HCT116 (cell line): ENCODE measurements around the gene POLRMT. TPM values are rescaled to one million over a fixed set of nuclear protein-coding genes. Genes with fewer than 3 reads are reported as not detected.

ENCODE experiments used
- ATAC-seq: fragments of 200-7000 bp; cut with Tn5 transposase; 2 replicates; pipeline ENCODE4 v1.9.1; 2020; ENCODE audit warnings: mild to moderate bottlenecking, moderate library complexity
- BruUV-seq: library from RNA; stranded (reverse); fragments of 400-500 nt; replicated peaks from 2 replicates; lab custom pipeline; 2021; lab: Mats Ljungman, UMichigan
- CTCF ChIA-PET: fragments of 300-600 bp; sonication (Branson Sonifier 250); formaldehyde crosslinking; loops from one replicate; lab custom pipeline; 2021; ENCODE audit warnings: antibody characterized with exemption; lab: Charles Lee
- POLR2A ChIA-PET: fragments of 300-600, 350-600 bp; sonication (Branson Sonifier 250); formaldehyde crosslinking; loops from one replicate; lab custom pipeline; 2021; ENCODE audit warnings: antibody characterized with exemption; lab: Charles Lee
- RAD21 ChIA-PET, 2 experiments: fragments of 300-600 bp; sonication (Branson Sonifier 250); formaldehyde crosslinking; loops; one replicate each; lab custom pipeline; 2023; ENCODE audit warnings: low total read pairs in 2 of 2; ENCODE audit not compliant: uncharacterized antibody in 2 of 2, unreplicated experiment in 2 of 2, low non-redundant PET in 1 of 2; lab: Charles Lee
- DNase-seq: peaks from one replicate; pipeline ENCODE4 v3.0.0-alpha.2; 2010; ENCODE audit warnings: low read depth, low spot score
- H2AFZ ChIP-seq: fragments of 200-600 bp; shearing (Covaris generic), sonication (generic); 2 replicates; pipeline ENCODE4 v1.6.1; 2017; ENCODE audit warnings: low read depth, mixed run types, mixed read lengths, antibody characterized with exemption, low read length; ENCODE audit not compliant: poor library complexity, severe bottlenecking
- H3K27ac ChIP-seq: 2 replicates; pipeline ENCODE4 v1.5.1; 2012; ENCODE audit warnings: low read depth, low read length
- H3K27me3 ChIP-seq: fragments of 200-600 bp; sonication (generic); 2 replicates; pipeline ENCODE4 v1.6.1; 2016; ENCODE audit warnings: mixed run types, low read length, mixed read lengths; ENCODE audit not compliant: insufficient read depth
- H3K36me3 ChIP-seq, 2 experiments: fragments of 200-500 bp in 1 of 2; fragments of 200-600 bp in 1 of 2; sonication (Bioruptor generic) in 1 of 2; sonication (generic) in 1 of 2; 2 replicates each; pipeline versions ENCODE4 v1.5.1 to v1.6.1; 2014 to 2016; ENCODE audit warnings: low read length in 2 of 2, inconsistent platforms in 1 of 2, mixed read lengths in 1 of 2, mixed run types in 1 of 2; ENCODE audit not compliant: insufficient read depth in 2 of 2, control insufficient read depth in 1 of 2
- H3K4me1 ChIP-seq, 2 experiments: fragments of 200-600 bp in 1 of 2; sonication (generic) in 1 of 2; 2 replicates each; pipeline versions ENCODE4 v1.5.1 to v1.6.1; 2012 to 2017; ENCODE audit warnings: low read length in 2 of 2, inconsistent platforms in 1 of 2, mild to moderate bottlenecking in 1 of 2, mixed read lengths in 1 of 2, mixed run types in 1 of 2, moderate library complexity in 1 of 2; ENCODE audit not compliant: insufficient read depth in 2 of 2, control insufficient read depth in 1 of 2
- H3K4me2 ChIP-seq: fragments of 200-600 bp; sonication (generic); 2 replicates; pipeline ENCODE4 v1.6.1; 2017; ENCODE audit warnings: mixed run types, low read length, mixed read lengths
- H3K4me3 ChIP-seq, 2 experiments: fragments of 200-600 bp in 1 of 2; sonication (generic) in 1 of 2; replicated peaks in 1 of 2; 2 replicates each; pipeline ENCODE4 v1.5.1; 2011 to 2016; ENCODE audit warnings: low read length in 2 of 2, control low read depth in 1 of 2, low read depth in 1 of 2, mild to moderate bottlenecking in 1 of 2, mixed read lengths in 1 of 2, mixed run types in 1 of 2
- H3K79me2 ChIP-seq: fragments of 200-600 bp; sonication (generic); 2 replicates; pipeline ENCODE4 v1.6.1; 2017; ENCODE audit warnings: mild to moderate bottlenecking, mixed run types, low read length, moderate library complexity, mixed read lengths; ENCODE audit not compliant: insufficient read depth
- H3K9ac ChIP-seq: fragments of 200-600 bp; sonication (generic); 2 replicates; pipeline ENCODE4 v1.6.1; 2016; ENCODE audit warnings: low read length, mixed read lengths
- H3K9me2 ChIP-seq: fragments of 200-600 bp; sonication (generic), shearing (Covaris generic); 2 replicates; pipeline ENCODE4 v1.6.1; 2017; ENCODE audit warnings: mixed run types, mild to moderate bottlenecking, moderate library complexity; ENCODE audit not compliant: insufficient read depth
- H3K9me3 ChIP-seq, 2 experiments: fragments of 200-500 bp in 1 of 2; fragments of 200-600 bp in 1 of 2; sonication (Bioruptor generic) in 1 of 2; sonication (generic) in 1 of 2; 2 replicates each; pipeline ENCODE4 v1.6.1; 2014 to 2017; ENCODE audit warnings: low read length in 2 of 2, mixed read lengths in 2 of 2, inconsistent platforms in 1 of 2, low read depth in 1 of 2, mild to moderate bottlenecking in 1 of 2, mixed run types in 1 of 2, moderate library complexity in 1 of 2; ENCODE audit not compliant: control insufficient read depth in 1 of 2, insufficient read depth in 1 of 2
- H4K20me1 ChIP-seq: fragments of 200-600 bp; sonication (generic), shearing (Covaris generic); 2 replicates; pipeline ENCODE4 v1.6.1; 2017; ENCODE audit warnings: mixed run types, mild to moderate bottlenecking, moderate library complexity; ENCODE audit not compliant: insufficient read depth
- CBX3 ChIP-seq: IDR thresholded peaks from 2 replicates; pipeline ENCODE4 v1.6.1; 2012; ENCODE audit warnings: low read depth
- CTCF ChIP-seq, 3 experiments: fragments of 200-600 bp in 1 of 3; sonication (generic) in 1 of 3; IDR thresholded peaks in 2 of 3; conservative IDR thresholded peaks in 1 of 3; 2 replicates each; pipeline ENCODE4 v1.5.1; 2012 to 2017; ENCODE audit warnings: low read depth in 2 of 3, low read length in 2 of 3, antibody characterized with exemption in 1 of 3, borderline replicate concordance in 1 of 3, control low read depth in 1 of 3, mild to moderate bottlenecking in 1 of 3, mixed read lengths in 1 of 3, mixed run types in 1 of 3, moderate library complexity in 1 of 3; ENCODE audit not compliant: insufficient read depth in 1 of 3
- ELF1 ChIP-seq: IDR thresholded peaks from 2 replicates; pipeline ENCODE4 v1.6.1; 2012; ENCODE audit warnings: low read depth, borderline replicate concordance
- EZH2 ChIP-seq: fragments of 200-600 bp; sonication (generic); IDR thresholded peaks from 2 replicates; pipeline ENCODE4 v1.6.1; 2017; ENCODE audit warnings: antibody characterized with exemption, mixed run types
- FOSL1 ChIP-seq: IDR thresholded peaks from 2 replicates; pipeline ENCODE4 v1.6.1; 2012; ENCODE audit warnings: low read depth
- JUND ChIP-seq: IDR thresholded peaks from 2 replicates; pipeline ENCODE4 v1.6.1; 2012
- MAX ChIP-seq: IDR thresholded peaks from 2 replicates; pipeline ENCODE4 v1.6.1; 2012
- POLR2A ChIP-seq: IDR thresholded peaks from 2 replicates; pipeline ENCODE4 v1.7.0; 2011; ENCODE audit warnings: borderline replicate concordance; ENCODE audit not compliant: insufficient read depth, insufficient read length; ENCODE audit errors: extremely low read depth
- POLR2AphosphoS5 ChIP-seq: IDR thresholded peaks from 2 replicates; pipeline ENCODE4 v1.6.1; 2011; ENCODE audit warnings: mild to moderate bottlenecking, low read depth, low read length, moderate library complexity
- RAD21 ChIP-seq: IDR thresholded peaks from 2 replicates; pipeline ENCODE4 v1.6.1; 2012; ENCODE audit warnings: low read depth, mild to moderate bottlenecking
- REST ChIP-seq: IDR thresholded peaks from 2 replicates; pipeline ENCODE4 v1.6.1; 2012; ENCODE audit warnings: low read depth
- SIN3A ChIP-seq: IDR thresholded peaks from 2 replicates; pipeline ENCODE4 v1.6.1; 2012; ENCODE audit warnings: low read depth
- SP1 ChIP-seq: IDR thresholded peaks from 2 replicates; pipeline ENCODE4 v1.6.1; 2012; ENCODE audit warnings: low read depth
- TCF7L2 ChIP-seq: IDR thresholded peaks from 2 replicates; pipeline ENCODE4 v1.7.0; 2011; ENCODE audit warnings: borderline replicate concordance, inconsistent platforms; ENCODE audit not compliant: insufficient read depth, insufficient read length; ENCODE audit errors: extremely low read depth
- YY1 ChIP-seq: IDR thresholded peaks from 2 replicates; pipeline ENCODE4 v1.6.1; 2011; ENCODE audit warnings: low read length, low read depth, moderate library complexity, mild to moderate bottlenecking; ENCODE audit not compliant: insufficient replicate concordance; ENCODE audit errors: extremely low read depth
- ZFX ChIP-seq: fragments of 450-650 bp; IDR thresholded peaks from 2 replicates; pipeline ENCODE4 v1.6.1; 2017
- ZNF274 ChIP-seq: fragments of 200-500 bp; sonication (Bioruptor generic); IDR thresholded peaks from 2 replicates; pipeline ENCODE4 v1.6.1; 2014; ENCODE audit warnings: mild to moderate bottlenecking, low read depth, low read length, inconsistent platforms
- intact Hi-C: fragments of 100-400 bp; cut with micrococcal nuclease; formaldehyde crosslinking; loops from 2 replicates; pipeline ENCODE4 v1.10.0; 2022
- total RNA-seq: library from RNA; stranded (reverse); gene quantifications from one replicate; pipeline ENCODE4 v1.2.1, GENCODE V29; 2021; ENCODE audit not compliant: unreplicated experiment
- TF ChIP-seq, protein P1 (sequence below): IDR thresholded peaks from 2 replicates; pipeline ENCODE4 v1.6.1; 2012
- TF ChIP-seq, protein P2 (sequence below): IDR thresholded peaks from 2 replicates; pipeline ENCODE4 v1.6.1; 2011; ENCODE audit warnings: mild to moderate bottlenecking, low read length, moderate library complexity; ENCODE audit not compliant: insufficient replicate concordance; ENCODE audit errors: extremely low read depth

POLRMT gene
- total RNA-seq, 1 experiment from 2014 or later, result 138 TPM

DNA sequence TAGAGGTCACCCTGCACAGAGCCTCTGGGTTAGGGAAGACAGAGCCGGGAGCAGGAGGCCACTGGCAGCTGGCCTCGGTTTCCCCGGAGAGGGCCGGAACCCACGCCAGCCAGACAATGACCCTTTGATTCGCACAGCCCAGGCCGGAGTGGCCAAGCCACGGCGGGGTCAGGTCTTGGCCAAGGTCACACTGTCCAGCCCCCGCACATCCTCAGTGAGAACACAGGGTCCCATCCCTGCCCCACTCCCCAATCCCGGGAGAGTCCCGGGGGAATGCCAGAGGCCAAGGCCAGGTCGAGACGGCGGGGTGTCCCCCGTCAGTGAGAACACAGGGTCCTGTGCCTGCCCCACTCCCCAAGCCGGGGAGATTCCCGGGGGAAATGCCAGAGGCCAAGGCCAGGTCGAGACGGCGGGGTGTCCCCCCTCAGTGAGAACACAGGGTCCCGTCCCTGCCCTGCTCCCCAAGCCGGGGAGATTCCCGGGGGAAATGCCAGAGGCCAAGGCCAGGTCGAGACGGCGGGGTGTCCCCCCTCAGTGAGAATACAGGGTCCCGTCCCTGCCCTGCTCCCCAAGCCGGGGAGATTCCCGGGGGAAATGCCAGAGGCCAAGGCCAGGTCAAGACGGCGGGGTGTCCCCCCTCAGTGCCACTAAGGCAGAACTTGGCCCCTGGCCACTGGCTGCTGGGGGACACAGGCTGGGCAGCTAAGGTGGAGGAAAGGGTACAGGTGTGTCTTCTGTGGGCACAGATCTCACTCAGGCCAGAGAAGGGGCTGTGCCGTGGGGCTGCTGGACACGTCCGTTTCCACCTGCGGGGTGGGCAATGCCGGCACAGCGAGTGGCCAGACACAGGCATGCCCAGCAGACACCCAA, 41.2 kb upstream of the POLRMT start:
- H3K27ac ChIP-seq, result no peak overlapping the region
- CTCF ChIA-PET, result no interaction called here
- no peaks in the 10 kb centered on the region for H3K27me3 ChIP-seq
- POLR2A ChIA-PET, result no interaction called here
- H3K9me3 ChIP-seq, result no peaks in the 10 kb centered on the region
- ATAC-seq (no peak), DNase-seq (no peak)
- no peak overlapping the region for H3K4me2 ChIP-seq
- no TSS peak for BruUV-seq
- intact Hi-C loops, result no loop called here
- no peaks in the 10 kb centered on the region for H4K20me1 ChIP-seq
- no peak overlapping the region for H3K4me3 ChIP-seq
- H3K36me3 ChIP-seq, result no peaks in the 10 kb centered on the region; a peak in 1 of 4 replicates
- H3K9me2 ChIP-seq, result no peaks in the 10 kb centered on the region
- RAD21 ChIA-PET, result no interaction called here
- no peak overlapping the region for H3K9ac ChIP-seq
- peaks cover 17 to 38% of the 10 kb centered on the region in 2 experiments for H3K4me1 ChIP-seq
- no peak overlapping the region for H2AFZ ChIP-seq
- H3K79me2 ChIP-seq, result peaks cover 20% of the 10 kb centered on the region; the same call in 1 of the 2 replicates
- TF ChIP-seq CTCF (IDR thresholded peaks at IDR 0.05 in 2 of 3, conservative IDR thresholded peaks at IDR 0.05 in 1 of 3; ENCODE audit: borderline replicate concordance in 1 of 3, insufficient read depth in 1 of 3, low read depth in 2 of 3, low read length in 2 of 3) (no peak), SIN3A (no peak), REST (no peak), EZH2 (no peak), YY1 (no peak), TCF7L2 (no peak), MAX (no peak), JUND (no peak), SP1 (no peak), CBX3 (no peak), POLR2A (no peak), POLR2AphosphoS5 (no peak), ZNF274 (no peak), ELF1 (no peak), RAD21 (no peak), FOSL1 (no peak), ZFX (no peak)
- TF ChIP-seq, protein P1, sequence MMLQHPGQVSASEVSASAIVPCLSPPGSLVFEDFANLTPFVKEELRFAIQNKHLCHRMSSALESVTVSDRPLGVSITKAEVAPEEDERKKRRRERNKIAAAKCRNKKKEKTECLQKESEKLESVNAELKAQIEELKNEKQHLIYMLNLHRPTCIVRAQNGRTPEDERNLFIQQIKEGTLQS, result no peak
- TF ChIP-seq, protein P2, sequence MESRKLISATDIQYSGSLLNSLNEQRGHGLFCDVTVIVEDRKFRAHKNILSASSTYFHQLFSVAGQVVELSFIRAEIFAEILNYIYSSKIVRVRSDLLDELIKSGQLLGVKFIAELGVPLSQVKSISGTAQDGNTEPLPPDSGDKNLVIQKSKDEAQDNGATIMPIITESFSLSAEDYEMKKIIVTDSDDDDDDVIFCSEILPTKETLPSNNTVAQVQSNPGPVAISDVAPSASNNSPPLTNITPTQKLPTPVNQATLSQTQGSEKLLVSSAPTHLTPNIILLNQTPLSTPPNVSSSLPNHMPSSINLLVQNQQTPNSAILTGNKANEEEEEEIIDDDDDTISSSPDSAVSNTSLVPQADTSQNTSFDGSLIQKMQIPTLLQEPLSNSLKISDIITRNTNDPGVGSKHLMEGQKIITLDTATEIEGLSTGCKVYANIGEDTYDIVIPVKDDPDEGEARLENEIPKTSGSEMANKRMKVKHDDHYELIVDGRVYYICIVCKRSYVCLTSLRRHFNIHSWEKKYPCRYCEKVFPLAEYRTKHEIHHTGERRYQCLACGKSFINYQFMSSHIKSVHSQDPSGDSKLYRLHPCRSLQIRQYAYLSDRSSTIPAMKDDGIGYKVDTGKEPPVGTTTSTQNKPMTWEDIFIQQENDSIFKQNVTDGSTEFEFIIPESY, result no peak
